Activated T-cell treated with anti-CD3 and anti-CD28 coated beads for 1 hour (primary cell): ENCODE results near the gene PDGFRA.

Experiments
- DNase-seq: peaks from one replicate; pipeline ENCODE4 v3.0.0-alpha.2; 2020; ENCODE audit warnings: low read depth

PDGFRA gene

GRCh38 chr4:54228961-54229501 is at the start of gene PDGFRA:
Gene PDGFRA, plus strand, starts transcription at chr4:54229293. Its CDS starts 29,476 bp downstream, at chr4:54258769.
- DNase-seq: no peak

- no peak for DNase-seq
These were observed 44.5 kb upstream of the PDGFRA start for GRCh38 chr4:54184581-54184980.

- no peak for DNase-seq
These were observed 43.9 kb upstream of the PDGFRA start for GRCh38 chr4:54185044-54185780.

GRCh38 chr4:54185866-54186265 is 43.2 kb upstream of the PDGFRA start:
- DNase-seq: no peak

- DNase-seq: no peak
These were observed 42.7 kb upstream of the PDGFRA start for GRCh38 chr4:54186371-54186770.

- no peak for DNase-seq
These were observed 41.9 kb upstream of the PDGFRA start for GRCh38 chr4:54187148-54187547.

GRCh38 chr4:54189140-54189539 is 40.0 kb upstream of the PDGFRA start:
- DNase-seq: no peak

- DNase-seq: no peak
These were observed 36.3 kb upstream of the PDGFRA start for GRCh38 chr4:54192811-54193210.

GRCh38 chr4:54197926-54198325 is 31.2 kb upstream of the PDGFRA start:
- DNase-seq: no peak

GRCh38 chr4:54199919-54200318 is 29.2 kb upstream of the PDGFRA start:
- no peak for DNase-seq

GRCh38 chr4:54209617-54210016 is 19.5 kb upstream of the PDGFRA start:
- DNase-seq: no peak

GRCh38 chr4:54213001-54213400 is 16.1 kb upstream of the PDGFRA start:
- DNase-seq: no peak

- no peak for DNase-seq
These were observed 15.3 kb upstream of the PDGFRA start for GRCh38 chr4:54213761-54214160.

GRCh38 chr4:54215379-54216077 is 13.6 kb upstream of the PDGFRA start:
- DNase-seq: no peak

- peak; percentile 35 for DNase-seq
These were observed 11.2 kb upstream of the PDGFRA start for GRCh38 chr4:54217642-54218495.

- no peak for DNase-seq
These were observed 10.4 kb upstream of the PDGFRA start for GRCh38 chr4:54218736-54219135.

GRCh38 chr4:54224996-54225597 is 4.0 kb upstream of the PDGFRA start:
- DNase-seq: no peak

GRCh38 chr4:54225598-54226403 is 3.3 kb upstream of the PDGFRA start:
- no peak for DNase-seq

GRCh38 chr4:54226404-54227255 is 2.5 kb upstream of the PDGFRA start:
- DNase-seq: no peak
